Bronchial smooth muscle cell (primary cell): Measurements from ENCODE around the gene TEX19. TPM values are rescaled to one million over a fixed set of nuclear protein-coding genes. Genes with fewer than 3 reads are reported as not detected.

Experiments
- total RNA-seq: library from RNA; depleted of rRNA; stranded (reverse); fragments of >200 nt; gene quantifications from 2 replicates; pipeline ENCODE4 v1.2.1, GENCODE V29; 2014

TEX19 gene
- under 0.01 TPM in 1 of 2 replicates, not detected in the other for total RNA-seq

GRCh38 chr17:82358465-82359350, at the start of gene TEX19:
Gene TEX19, plus strand, starts transcription at chr17:82359247. Its CDS starts 2,904 bp downstream, at chr17:82362151.

DNA sequence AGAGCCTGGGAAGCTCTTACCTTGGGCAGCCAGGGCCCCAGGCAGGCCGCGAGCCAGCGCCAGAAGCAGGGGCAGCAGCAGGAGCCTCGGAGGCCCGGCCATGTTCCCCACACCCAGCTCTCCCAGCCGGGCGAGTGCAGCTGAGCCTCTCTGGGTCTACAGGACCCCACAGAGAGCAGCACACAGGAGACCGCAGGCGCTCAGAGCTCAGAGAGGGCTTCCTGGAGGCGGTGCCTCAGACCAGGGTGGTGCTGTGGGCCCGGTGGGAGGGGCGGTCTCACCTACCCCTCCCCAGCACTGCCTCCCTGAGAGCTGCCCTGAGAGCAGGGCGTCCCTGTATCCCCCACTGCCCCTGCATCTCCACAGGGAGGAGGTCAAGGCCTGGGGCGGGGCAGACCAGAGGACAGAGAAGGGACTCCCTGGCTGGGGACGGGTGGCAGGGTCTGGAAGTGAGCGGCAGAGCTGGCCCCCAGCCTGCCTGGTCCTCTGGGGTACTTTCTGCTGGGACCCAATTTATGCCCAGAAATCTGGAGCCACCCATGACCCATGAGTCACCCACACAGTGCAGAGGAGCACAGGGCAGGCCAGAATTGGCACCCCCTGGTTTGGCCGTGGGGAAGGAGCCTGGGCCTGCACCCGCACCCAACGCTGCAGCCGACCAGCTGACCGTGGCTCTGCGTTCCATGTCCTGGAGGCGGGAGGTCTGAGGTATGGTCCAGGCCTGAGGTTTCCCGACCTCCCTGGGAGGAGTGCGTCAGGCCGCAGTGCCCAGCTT, 41.5 kb upstream of the TEX19 start, which contains the start of gene CD7:
TSS of gene CD7 (minus strand) at position 215 of the 775 bp plus-strand sequence. CDS start at position 102, 113 bp downstream.

GRCh38 chr17:82333279-82334171, 25.5 kb upstream of the TEX19 start, which contains the start of gene SECTM1:
Gene SECTM1, minus strand, starts transcription at chr17:82333766. Its CDS starts 6,526 bp downstream, at chr17:82327240.

GRCh38 chr17:82371333-82372248, 12.5 kb downstream of the TEX19 start, which contains the start of gene UTS2R:
Gene UTS2R, plus strand, starts transcription at chr17:82371765. Its CDS starts 2,560 bp downstream, at chr17:82374325.

Other genes with a start within 250 kb of the TEX19 start
- 11.8 and 12.5 TPM in 2 replicates for gene CCDC57, start 146.4 kb upstream of the TEX19 start, total RNA-seq
- gene SLC16A3, start 130.2 kb upstream of the TEX19 start, total RNA-seq, result 54.5 and 74.1 TPM in 2 replicates
- 46.2 and 64.2 TPM in 2 replicates for gene CSNK1D, start 85.5 kb upstream of the TEX19 start, total RNA-seq
- 0.43 TPM in 1 of 2 replicates, not detected in the other for gene CD7, start 41.6 kb upstream of the TEX19 start, total RNA-seq
- 20.2 and 38.8 TPM in 2 replicates for gene SECTM1, start 25.5 kb upstream of the TEX19 start, total RNA-seq
- not detected in 2 replicates for gene UTS2R, start 12.5 kb downstream of the TEX19 start, total RNA-seq
- gene HEXD, start 59.1 kb downstream of the TEX19 start, total RNA-seq, result 12.8 and 14.0 TPM in 2 replicates
- gene OGFOD3, start 59.3 kb downstream of the TEX19 start, total RNA-seq, result 22.5 and 48.0 TPM in 2 replicates
- 49.2 and 65.9 TPM in 2 replicates for gene CYBC1, start 91.5 kb downstream of the TEX19 start, total RNA-seq
- 17.7 and 38.7 TPM in 2 replicates for gene NARF, start 99.5 kb downstream of the TEX19 start, total RNA-seq
- gene FOXK2, start 160.5 kb downstream of the TEX19 start, total RNA-seq, result 19.5 and 19.7 TPM in 2 replicates